Measurements from ENCODE around the gene ARFIP2. TPM values are rescaled to one million over a fixed set of nuclear protein-coding genes. Genes with fewer than 3 reads are reported as not detected.

ARFIP2 gene
- total RNA-seq = 10 to 100 TPM; 34.0 to 53.7 TPM
- polyA plus RNA-seq = 10 to 100 TPM; 41.9 to 51.1 TPM
- long read RNA-seq, donor 1, transcript ARFIP2-202 (8 exons, 1,868 nt) = major isoform, 6 of 56 reads
- long read RNA-seq, donor 1, partial matches to known transcripts = 45 of 56 reads
- long read RNA-seq, donor 1, other reads (novel, unspliced or antisense) = 0 of 56 reads
- long read RNA-seq, donor 2, partial matches to known transcripts = 0 of 7 reads
- long read RNA-seq, donor 2, other reads (novel, unspliced or antisense) = 0 of 7 reads
- long read RNA-seq, donor 3, transcript ARFIP2-201 (8 exons, 2,543 nt) = major isoform, 5 of 31 reads
- long read RNA-seq, donor 3, partial matches to known transcripts = 24 of 31 reads
- long read RNA-seq, donor 3, other reads (novel, unspliced or antisense) = 0 of 31 reads
- long read RNA-seq, donor 4, partial matches to known transcripts = 0 of 2 reads
- long read RNA-seq, donor 4, other reads (novel, unspliced or antisense) = 0 of 2 reads
- long read RNA-seq, donor 5, transcript ARFIP2-202 (8 exons, 1,868 nt) = major isoform, 7 of 13 reads
- long read RNA-seq, donor 5, partial matches to known transcripts = 0 of 13 reads
- long read RNA-seq, donor 5, other reads (novel, unspliced or antisense) = 0 of 13 reads

GRCh38 chr11:6481012-6481923, at the start of gene ARFIP2, which contains the start of gene TIMM10B:
ARFIP2 (minus strand) TSS chr11:6481331; CDS start chr11:6480421, 910 bp downstream.
TIMM10B (plus strand) TSS chr11:6481501; CDS start chr11:6481517, 16 bp downstream.
- peak within 1 kb of the TSS; percentile 98 to 99 for H3K9ac ChIP-seq (ENCODE audit: insufficient read depth in 1 of 2, low read length in 2 of 2)
- H3K27ac ChIP-seq (ENCODE audit: low read depth in 1 of 2, low read length in 1 of 2) = peak within 1 kb of the TSS; percentile 79 to 96
- H3K36me3 ChIP-seq (ENCODE audit: control insufficient read depth in 4 of 4, insufficient read depth in 4 of 4, low read length in 4 of 4) = peaks cover 12 to 30% (median 24%) of the 10 kb centered on the region in 4 donors
- H3K4me1 ChIP-seq (ENCODE audit: control insufficient read depth in 5 of 5, insufficient read depth in 5 of 5, low read length in 5 of 5) = peaks cover 9 to 23% (median 15%) of the 10 kb centered on the region in 5 donors
- WGBS, 2 donors = 0 to 1% methylated on average over 62 to 66 of the region's 66 CpGs
- no peak for TF ChIP-seq CTCF (IDR thresholded peaks at IDR 0.05; ENCODE audit: control extremely low read depth, extremely low read depth)
- H3K4me3 ChIP-seq = peak within 1 kb of the TSS; percentile 77
- ATAC-seq (ENCODE audit: insufficient read depth, low FRiP score) = peak; percentile 95
- H3K27me3 ChIP-seq (ENCODE audit: control insufficient read depth in 3 of 3, insufficient read depth in 3 of 3, low read length in 2 of 3) = no peaks in the 10 kb centered on the region
- no peaks in the 10 kb centered on the region for H3K9me3 ChIP-seq (ENCODE audit: control insufficient read depth in 4 of 4, insufficient read depth in 3 of 4, low read length in 3 of 4)
- DNase-seq = peak; percentile 99

- no peaks in the 10 kb centered on the region for H3K27me3 ChIP-seq (ENCODE audit: control insufficient read depth in 3 of 3, insufficient read depth in 3 of 3, low read length in 2 of 3)
- 90 to 91% methylated on average over 2 of the region's 2 CpGs for WGBS, 2 donors
- TF ChIP-seq CTCF (IDR thresholded peaks at IDR 0.05; ENCODE audit: control extremely low read depth, extremely low read depth) = no peak
- H3K27ac ChIP-seq (ENCODE audit: low read depth in 1 of 2, low read length in 1 of 2) = no peak overlapping the region
- H3K9ac ChIP-seq (ENCODE audit: insufficient read depth in 1 of 2, low read length in 2 of 2) = no peak overlapping the region
- DNase-seq (no peak), ATAC-seq (ENCODE audit: insufficient read depth, low FRiP score) (no peak)
- H3K36me3 ChIP-seq (ENCODE audit: control insufficient read depth in 4 of 4, insufficient read depth in 4 of 4, low read length in 4 of 4) = peaks cover 0 to 17% (median 1%) of the 10 kb centered on the region in 4 donors
- no peaks in the 10 kb centered on the region for H3K9me3 ChIP-seq (ENCODE audit: control insufficient read depth in 4 of 4, insufficient read depth in 3 of 4, low read length in 3 of 4)
- H3K4me1 ChIP-seq (ENCODE audit: control insufficient read depth in 5 of 5, insufficient read depth in 5 of 5, low read length in 5 of 5) = peaks cover 0 to 5% (median 0%) of the 10 kb centered on the region in 5 donors
- no peak overlapping the region for H3K4me3 ChIP-seq
Measured at GRCh38 chr11:6530848-6531247, 49.7 kb upstream of the ARFIP2 start.

GRCh38 chr11:6529266-6529665, 48.1 kb upstream of the ARFIP2 start:
- H3K4me1 ChIP-seq (ENCODE audit: control insufficient read depth in 5 of 5, insufficient read depth in 5 of 5, low read length in 5 of 5) = no peaks in the 10 kb centered on the region
- WGBS, 2 donors = 91 to 93% methylated on average over 2 of the region's 2 CpGs
- no peaks in the 10 kb centered on the region for H3K9me3 ChIP-seq (ENCODE audit: control insufficient read depth in 4 of 4, insufficient read depth in 3 of 4, low read length in 3 of 4)
- TF ChIP-seq CTCF (IDR thresholded peaks at IDR 0.05; ENCODE audit: control extremely low read depth, extremely low read depth) = no peak
- no peak overlapping the region for H3K9ac ChIP-seq (ENCODE audit: insufficient read depth in 1 of 2, low read length in 2 of 2)
- no peak overlapping the region for H3K27ac ChIP-seq (ENCODE audit: low read depth in 1 of 2, low read length in 1 of 2)
- peaks cover 0 to 17% (median 1%) of the 10 kb centered on the region in 4 donors for H3K36me3 ChIP-seq (ENCODE audit: control insufficient read depth in 4 of 4, insufficient read depth in 4 of 4, low read length in 4 of 4)
- DNase-seq (no peak), ATAC-seq (ENCODE audit: insufficient read depth, low FRiP score) (no peak)
- H3K4me3 ChIP-seq = no peak overlapping the region
- H3K27me3 ChIP-seq (ENCODE audit: control insufficient read depth in 3 of 3, insufficient read depth in 3 of 3, low read length in 2 of 3) = no peaks in the 10 kb centered on the region
